HepG2 (cell line): Measurements from ENCODE around the gene SLC35B2.

ENCODE experiments used
- CTCF ChIP-seq: sonication (generic); formaldehyde crosslinking; IDR thresholded peaks from 2 replicates; pipeline ENCODE4 v1.5.0; 2020; ENCODE audit warnings: mild to moderate bottlenecking, missing genetic modification reagents, moderate library complexity
- FOXA1 ChIP-seq, 2 experiments: fragments of 450-650 bp in 1 of 2; sonication (generic) in 1 of 2; formaldehyde crosslinking in 1 of 2; IDR thresholded peaks; 2 replicates each; pipeline versions ENCODE4 v1.4.0 to v1.6.1; 2016 to 2020; ENCODE audit warnings: missing genetic modification reagents in 1 of 2
- MAFG ChIP-seq: sonication (generic); formaldehyde crosslinking; IDR thresholded peaks from 2 replicates; pipeline ENCODE4 v1.5.1; 2020; ENCODE audit warnings: mild to moderate bottlenecking, missing genetic modification reagents
- NFE2L2 ChIP-seq: fragments of 150-350 bp; IDR thresholded peaks from 2 replicates; pipeline ENCODE4 v1.6.1; 2014; ENCODE audit warnings: low read length
- PAWR ChIP-seq: sonication (generic); formaldehyde crosslinking; IDR thresholded peaks from 2 replicates; pipeline ENCODE4 v1.4.0; 2020; ENCODE audit warnings: missing genetic modification reagents, mild to moderate bottlenecking, borderline replicate concordance
- SIN3A ChIP-seq: IDR thresholded peaks from 2 replicates; pipeline ENCODE4 v1.6.1; 2011; ENCODE audit warnings: low read depth, mild to moderate bottlenecking, control low read depth, low read length, borderline replicate concordance
- ZBTB21 ChIP-seq: sonication (generic); formaldehyde crosslinking; IDR thresholded peaks from 2 replicates; pipeline ENCODE4 v1.4.0; 2020; ENCODE audit warnings: missing genetic modification reagents
- ZFP62 ChIP-seq: sonication (generic); formaldehyde crosslinking; IDR thresholded peaks from 2 replicates; pipeline ENCODE4 v1.4.0; 2020; ENCODE audit warnings: missing genetic modification reagents
- TF ChIP-seq, protein P1 (sequence below): sonication (generic); formaldehyde crosslinking; IDR thresholded peaks from 2 replicates; pipeline ENCODE4 v1.4.0; 2020; ENCODE audit warnings: missing genetic modification reagents

DNA sequence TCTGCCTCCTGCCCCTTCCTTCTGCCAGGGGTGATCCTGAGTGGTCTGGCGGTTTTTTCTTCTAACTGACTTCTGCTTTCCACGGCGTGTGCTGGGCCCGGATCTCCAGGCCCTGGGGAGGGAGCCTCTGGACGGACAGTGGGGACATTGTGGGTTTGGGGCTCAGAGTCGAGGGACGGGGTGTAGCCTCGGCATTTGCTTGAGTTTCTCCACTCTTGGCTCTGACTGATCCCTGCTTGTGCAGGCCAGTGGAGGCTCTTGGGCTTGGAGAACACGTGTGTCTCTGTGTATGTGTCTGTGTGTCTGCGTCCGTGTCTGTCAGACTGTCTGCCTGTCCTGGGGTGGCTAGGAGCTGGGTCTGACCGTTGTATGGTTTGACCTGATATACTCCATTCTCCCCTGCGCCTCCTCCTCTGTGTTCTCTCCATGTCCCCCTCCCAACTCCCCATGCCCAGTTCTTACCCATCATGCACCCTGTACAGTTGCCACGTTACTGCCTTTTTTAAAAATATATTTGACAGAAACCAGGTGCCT is 23.7 kb downstream of the SLC35B2 start:
- TF ChIP-seq, protein P1, sequence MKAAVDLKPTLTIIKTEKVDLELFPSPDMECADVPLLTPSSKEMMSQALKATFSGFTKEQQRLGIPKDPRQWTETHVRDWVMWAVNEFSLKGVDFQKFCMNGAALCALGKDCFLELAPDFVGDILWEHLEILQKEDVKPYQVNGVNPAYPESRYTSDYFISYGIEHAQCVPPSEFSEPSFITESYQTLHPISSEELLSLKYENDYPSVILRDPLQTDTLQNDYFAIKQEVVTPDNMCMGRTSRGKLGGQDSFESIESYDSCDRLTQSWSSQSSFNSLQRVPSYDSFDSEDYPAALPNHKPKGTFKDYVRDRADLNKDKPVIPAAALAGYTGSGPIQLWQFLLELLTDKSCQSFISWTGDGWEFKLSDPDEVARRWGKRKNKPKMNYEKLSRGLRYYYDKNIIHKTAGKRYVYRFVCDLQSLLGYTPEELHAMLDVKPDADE (CRISPR knock-in tag) = no peak
- TF ChIP-seq PAWR (CRISPR knock-in tag) (no peak), ZBTB21 (no peak), ZFP62 (CRISPR knock-in tag) (no peak), MAFG (CRISPR knock-in tag) (no peak), FOXA1 (IDR thresholded peaks at IDR 0.05) (no peak), FOXA1 (CRISPR knock-in tag; IDR thresholded peaks at IDR 0.05) (no peak), CTCF (CRISPR knock-in tag) (no peak), SIN3A (no peak), NFE2L2 (no peak)
